Activated gamma-delta T cell treated with anti-CD3 and anti-CD28 coated beads, Interleukin-2, amount 50 U/mL, for 16 hours (primary cell): ENCODE results near the gene TMC2.

Experiments
- DNase-seq: peaks from one replicate; pipeline ENCODE4 v3.0.0-alpha.2; 2020; ENCODE audit warnings: low read depth

TMC2 gene

GRCh38 chr20:2585811-2586210 is 49.4 kb downstream of the TMC2 start:
- no peak for DNase-seq

GRCh38 chr20:2593756-2594155 is 57.4 kb downstream of the TMC2 start:
- DNase-seq = no peak

- no peak for DNase-seq
These were observed 58.7 kb downstream of the TMC2 start for GRCh38 chr20:2595076-2595475.

- DNase-seq = no peak
These were observed 60.4 kb downstream of the TMC2 start for GRCh38 chr20:2596673-2597279.

GRCh38 chr20:2599288-2600006 is 63.1 kb downstream of the TMC2 start:
- no peak for DNase-seq

- no peak for DNase-seq
These were observed 65.8 kb downstream of the TMC2 start for GRCh38 chr20:2602046-2602735.

- DNase-seq = no peak
These were observed 66.4 kb downstream of the TMC2 start for GRCh38 chr20:2602746-2603145.

- no peak for DNase-seq
These were observed 67.6 kb downstream of the TMC2 start for GRCh38 chr20:2603816-2604505.

- DNase-seq = no peak
These were observed 68.1 kb downstream of the TMC2 start for GRCh38 chr20:2604506-2604835.

- DNase-seq = no peak
These were observed 70.2 kb downstream of the TMC2 start for GRCh38 chr20:2606507-2607006.

- no peak for DNase-seq
These were observed 74.0 kb downstream of the TMC2 start for GRCh38 chr20:2610326-2610725.

GRCh38 chr20:2610941-2611720 is 74.8 kb downstream of the TMC2 start:
- no peak for DNase-seq

- no peak for DNase-seq
These were observed 75.7 kb downstream of the TMC2 start for GRCh38 chr20:2612073-2612472.

GRCh38 chr20:2616634-2617033 is 80.3 kb downstream of the TMC2 start:
- DNase-seq = no peak

GRCh38 chr20:2617099-2617714 is 80.8 kb downstream of the TMC2 start:
- no peak for DNase-seq

- no peak for DNase-seq
These were observed 82.4 kb downstream of the TMC2 start for GRCh38 chr20:2618815-2619214.

- DNase-seq = no peak
These were observed 83.0 kb downstream of the TMC2 start for GRCh38 chr20:2619337-2619736.

- DNase-seq = no peak
These were observed 83.7 kb downstream of the TMC2 start for GRCh38 chr20:2619961-2620595.

GRCh38 chr20:2624190-2624589 is 87.8 kb downstream of the TMC2 start:
- no peak for DNase-seq

- DNase-seq = no peak
These were observed 88.7 kb downstream of the TMC2 start for GRCh38 chr20:2625062-2625461.
